Gastrocnemius medialis (tissue), 4 donors: Measurements from ENCODE around the gene SNAP47. TPM values are rescaled to one million over a fixed set of nuclear protein-coding genes. Genes with fewer than 3 reads are reported as not detected.

Experiments
- ATAC-seq, 2 donors: fragments of 150-250 bp; one replicate each; pipeline ENCODE4 v1.9.1; 2016
- DNase-seq, 2 donors: peaks; one replicate each; pipeline ENCODE4 v3.0.0-alpha.2; 2019
- H3K27ac ChIP-seq, 4 donors: fragments of 200-600 bp; sonication (generic); 1 replicate in 1 of 4; 2 replicates in 3 of 4; pipeline ENCODE4 v1.5.1; 2016 to 2018; ENCODE audit warnings: mild to moderate bottlenecking in 2 of 4, moderate library complexity in 1 of 4
- H3K27me3 ChIP-seq, 3 donors: fragments of 200-600 bp; sonication (generic) in 2 of 3; 1 replicate in 1 of 3; 2 replicates in 2 of 3; pipeline versions ENCODE4 v1.5.1 to v1.6.0; 2016 to 2019; ENCODE audit warnings: mild to moderate bottlenecking in 1 of 3, moderate library complexity in 1 of 3
- H3K36me3 ChIP-seq, 2 donors: fragments of 200-600 bp; sonication (generic) in 1 of 2; one replicate each; pipeline ENCODE4 v1.5.1; 2017 to 2018
- H3K4me1 ChIP-seq, 2 donors: fragments of 200-600 bp; sonication (generic) in 1 of 2; one replicate each; pipeline ENCODE4 v1.5.1; 2016 to 2017; ENCODE audit warnings: mild to moderate bottlenecking in 2 of 2
- H3K4me3 ChIP-seq, 4 donors: fragments of 200-600 bp; sonication (generic) in 3 of 4; 1 replicate in 1 of 4; 2 replicates in 3 of 4; pipeline ENCODE4 v1.5.1; 2016 to 2019; ENCODE audit warnings: mild to moderate bottlenecking in 2 of 4
- H3K9me3 ChIP-seq, 3 donors: fragments of 200-600 bp; sonication (generic) in 2 of 3; 1 replicate in 1 of 3; 2 replicates in 2 of 3; pipeline ENCODE4 v1.5.1; 2016 to 2019
- CTCF ChIP-seq, 5 experiments: fragments of 450-650 bp in 3 of 5; fragments of 200-600 bp in 2 of 5; sonication (generic) in 2 of 5; IDR thresholded peaks in 4 of 5; conservative IDR thresholded peaks in 1 of 5; 1 replicate in 4 of 5; 2 replicates in 1 of 5; pipeline ENCODE4 v1.5.1; 2016 to 2019; ENCODE audit warnings: antibody characterized with exemption in 5 of 5, mild to moderate bottlenecking in 3 of 5, moderate library complexity in 3 of 5
- POLR2A ChIP-seq, 2 donors: fragments of 450-650 bp; IDR thresholded peaks; one replicate each; pipeline ENCODE4 v1.6.1; 2017; ENCODE audit warnings: antibody characterized with exemption in 2 of 2, mild to moderate bottlenecking in 2 of 2, moderate library complexity in 2 of 2
- in situ Hi-C, 4 donors: fragments of 200-750 bp; cut with MboI; loops; one replicate each; pipeline versions ENCODE4 v1.15.0 to v1.8.0; 2017; ENCODE audit warnings: low sequenced_read_pairs in 4 of 4
- intact Hi-C: fragments of 100-400 bp; cut with DNase I; formaldehyde crosslinking; loops from one replicate; pipeline ENCODE4 v1.15.1; 2023; ENCODE audit warnings: low total_unique reads
- total RNA-seq, 4 donors: library from RNA; depleted of rRNA; stranded (reverse); fragments of >200 nt; gene quantifications; one replicate each; pipeline versions ENCODE4 v1.1.0 to v1.2.3, GENCODE V29; 2016

The SNAP47 gene
- total RNA-seq, 4 donors from 2014 or later: 30.2 to 42.7 (median 37.9) TPM

GRCh38 chr1:227816750-227817446, 81.7 kb downstream of the SNAP47 start:
- H3K36me3 ChIP-seq: no peaks in the 10 kb centered on the region
- no peak for DNase-seq
- H3K27ac ChIP-seq: no peak overlapping the region
- H3K4me1 ChIP-seq: no peaks in the 10 kb centered on the region
- no peaks in the 10 kb centered on the region for H3K27me3 ChIP-seq
- no peak overlapping the region for H3K4me3 ChIP-seq
- TF ChIP-seq CTCF (IDR thresholded peaks at IDR 0.05 in 4 of 5, conservative IDR thresholded peaks at IDR 0.05 in 1 of 5): no peak
- TF ChIP-seq POLR2A (IDR thresholded peaks at IDR 0.05): no peak
- ATAC-seq: no peak
- peaks cover 0 to 6% (median 0%) of the 10 kb centered on the region in 3 donors for H3K9me3 ChIP-seq
- intact Hi-C loops: no loop called here
- in situ Hi-C loops: no loop called here

GRCh38 chr1:227823537-227823936, 88.3 kb downstream of the SNAP47 start:
- no peaks in the 10 kb centered on the region for H3K4me1 ChIP-seq
- in situ Hi-C loops (no loop called here), intact Hi-C loops (no loop called here)
- H3K4me3 ChIP-seq: no peak overlapping the region
- DNase-seq: no peak
- TF ChIP-seq POLR2A (IDR thresholded peaks at IDR 0.05) (no peak), CTCF (IDR thresholded peaks at IDR 0.05 in 4 of 5, conservative IDR thresholded peaks at IDR 0.05 in 1 of 5) (no peak)
- H3K27ac ChIP-seq: no peak overlapping the region
- no peaks in the 10 kb centered on the region for H3K9me3 ChIP-seq
- ATAC-seq: no peak
- no peaks in the 10 kb centered on the region for H3K27me3 ChIP-seq
- no peaks in the 10 kb centered on the region for H3K36me3 ChIP-seq

DNA sequence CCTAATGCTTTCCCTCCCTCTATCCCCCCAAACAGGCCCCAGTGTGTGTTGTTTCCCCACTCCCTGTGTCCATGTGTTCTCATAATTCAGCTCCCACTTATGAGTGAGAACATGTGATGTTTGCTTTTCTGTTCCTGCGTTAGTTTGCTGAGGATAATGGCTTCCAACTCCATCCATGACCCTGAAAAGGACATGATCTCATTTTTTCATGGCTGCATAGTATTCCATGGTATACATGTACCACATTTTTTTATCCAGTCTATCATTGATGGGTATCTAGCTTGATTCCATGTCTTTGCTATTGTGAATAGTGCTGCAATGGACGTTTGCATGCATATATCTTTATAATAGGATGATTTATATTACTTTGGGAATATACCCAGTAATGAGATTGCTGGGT, 89.0 kb downstream of the SNAP47 start:
- no peaks in the 10 kb centered on the region for H3K36me3 ChIP-seq
- no peak overlapping the region for H3K27ac ChIP-seq
- H3K27me3 ChIP-seq: no peaks in the 10 kb centered on the region
- H3K4me3 ChIP-seq: no peak overlapping the region
- intact Hi-C loops: no loop called here
- ATAC-seq (no peak), DNase-seq (no peak)
- no peak for TF ChIP-seq CTCF (IDR thresholded peaks at IDR 0.05 in 4 of 5, conservative IDR thresholded peaks at IDR 0.05 in 1 of 5)
- TF ChIP-seq POLR2A (IDR thresholded peaks at IDR 0.05): no peak
- in situ Hi-C loops: no loop called here
- no peaks in the 10 kb centered on the region for H3K4me1 ChIP-seq
- H3K9me3 ChIP-seq: no peaks in the 10 kb centered on the region

GRCh38 chr1:227828786-227829185, 93.6 kb downstream of the SNAP47 start:
- ATAC-seq (no peak), DNase-seq (no peak)
- Histone ChIP-seq H3K27me3 (no peaks in the 10 kb centered on the region), H3K27ac (no peak overlapping the region), H3K4me1 (no peaks in the 10 kb centered on the region), H3K9me3 (no peaks in the 10 kb centered on the region), H3K36me3 (no peaks in the 10 kb centered on the region), H3K4me3 (no peak overlapping the region)
- in situ Hi-C loops: no loop called here
- intact Hi-C loops: no loop called here
- no peak for TF ChIP-seq POLR2A (IDR thresholded peaks at IDR 0.05)
- TF ChIP-seq CTCF (IDR thresholded peaks at IDR 0.05 in 4 of 5, conservative IDR thresholded peaks at IDR 0.05 in 1 of 5): no peak

Other genes starting within 250 kb of the SNAP47 start
- 1 to 10 TPM; 2.3 to 7.3 (median 4.9) TPM for gene ZNF678, start 171.9 kb upstream of the SNAP47 start, total RNA-seq
- 10 to 100 TPM in 3 of 4 donors, 1 to 10 TPM in 1; 9.2 to 21.6 (median 19.9) TPM for gene JMJD4, start 133 bp upstream of the SNAP47 start, total RNA-seq
- gene PRSS38, start 80.2 kb downstream of the SNAP47 start, total RNA-seq: not detected
- 10 to 100 TPM in 3 of 4 donors, 1 to 10 TPM in 1; 6.8 to 29.4 (median 15.5) TPM for gene WNT9A, start 212.5 kb downstream of the SNAP47 start, total RNA-seq